GM18511 (cell line): ENCODE data around the gene SERTAD1.
"Not testable (repeated sequence)": the region's sequence is repeated elsewhere in the genome, so short reads cannot be mapped to it uniquely, and the experiment has no call there.

Experiments used
- ATAC-seq: cut with Tn5 transposase; IDR thresholded peaks from one replicate; pipeline ENCODE4 v1.9.1; 2021; ENCODE audit warnings: mild to moderate bottlenecking, moderate library complexity; ENCODE audit not compliant: unreplicated experiment

Gene SERTAD1

GRCh38 chr19:40452016-40452415 lies 26.2 kb upstream of the SERTAD1 start:
- no peak for ATAC-seq

GRCh38 chr19:40450664-40451063 lies 24.9 kb upstream of the SERTAD1 start:
- no peak for ATAC-seq

- ATAC-seq: no peak
These were observed 23.7 kb upstream of the SERTAD1 start for GRCh38 chr19:40449506-40449905.

GRCh38 chr19:40446263-40446784 lies 20.5 kb upstream of the SERTAD1 start:
- no peak for ATAC-seq

GRCh38 chr19:40445780-40446262 lies 20.0 kb upstream of the SERTAD1 start:
- ATAC-seq: no peak

- no peak for ATAC-seq
These were observed 19.1 kb upstream of the SERTAD1 start for GRCh38 chr19:40444825-40445312.

GRCh38 chr19:40444000-40444824 lies 18.4 kb upstream of the SERTAD1 start, which contains the start of gene SERTAD3:
Gene SERTAD3, minus strand, starts transcription at chr19:40444335. Its CDS starts 2,255 bp downstream, at chr19:40442080.
- ATAC-seq: peak; percentile 74

- peak; percentile 70 for ATAC-seq
These were observed 17.6 kb upstream of the SERTAD1 start for GRCh38 chr19:40443131-40443999.

- ATAC-seq: no peak
These were observed 16.7 kb upstream of the SERTAD1 start for GRCh38 chr19:40442328-40443130.

- no peak for ATAC-seq
These were observed 16.0 kb upstream of the SERTAD1 start for GRCh38 chr19:40441719-40442253.

- ATAC-seq: no peak
These were observed 12.5 kb upstream of the SERTAD1 start for GRCh38 chr19:40438284-40438683.

GRCh38 chr19:40433391-40434216 lies 7.8 kb upstream of the SERTAD1 start:
- ATAC-seq: no peak

GRCh38 chr19:40432760-40433159 lies 7.0 kb upstream of the SERTAD1 start:
- ATAC-seq: not testable (repeated sequence)

- ATAC-seq: no peak
These were observed 5.9 kb upstream of the SERTAD1 start for GRCh38 chr19:40431698-40432097.

GRCh38 chr19:40430242-40430641 lies 4.5 kb upstream of the SERTAD1 start:
- ATAC-seq: not testable (repeated sequence)

- not testable (repeated sequence) for ATAC-seq
These were observed 2.4 kb upstream of the SERTAD1 start for GRCh38 chr19:40428197-40428596.

- ATAC-seq: no peak
These were observed 949 bp downstream of the SERTAD1 start for GRCh38 chr19:40424637-40425449.

GRCh38 chr19:40423938-40424337 lies 1.9 kb downstream of the SERTAD1 start:
- no peak for ATAC-seq
